BJ (cell line): ENCODE measurements around the gene SMYD2. TPM values are rescaled to one million over a fixed set of nuclear protein-coding genes. Genes with fewer than 3 reads are reported as not detected.

Experiments used
- CTCF ChIA-PET: fragments of 350-600 bp; formaldehyde crosslinking; extraction: SDS; loops from one replicate; lab custom pipeline; 2021; ENCODE audit warnings: antibody characterized with exemption, inconsistent platforms; lab: Yijun Ruan, JAX
- POLR2A ChIA-PET: fragments of 300-600 bp; sonication (Branson Sonifier 250); formaldehyde crosslinking; extraction: SDS; loops from one replicate; lab custom pipeline; 2021; ENCODE audit warnings: antibody characterized with exemption; lab: Charles Lee
- DNase-seq: peaks from one replicate; pipeline ENCODE4 v3.0.0-alpha.2; 2011; ENCODE audit warnings: low read depth
- H3K27me3 ChIP-seq: 2 replicates; pipeline ENCODE4 v1.6.0; 2011; ENCODE audit warnings: low read length; ENCODE audit not compliant: control insufficient read depth, insufficient read depth
- H3K36me3 ChIP-seq: 2 replicates; pipeline ENCODE4 v1.5.1; 2011; ENCODE audit warnings: low read length; ENCODE audit not compliant: control insufficient read depth, insufficient read depth
- H3K4me3 ChIP-seq: 2 replicates; pipeline ENCODE4 v1.5.1; 2011; ENCODE audit warnings: low read depth, mild to moderate bottlenecking, control low read depth, low read length
- CTCF ChIP-seq: IDR thresholded peaks from 2 replicates; pipeline ENCODE4 v1.5.1; 2011; ENCODE audit warnings: low read depth, mild to moderate bottlenecking, control low read depth, inconsistent platforms, low read length, moderate library complexity; ENCODE audit not compliant: insufficient read depth
- polyA plus RNA-seq: library from polyadenylated mRNA; depleted of rRNA; stranded (reverse); fragments of >200 nt; gene quantifications from 2 replicates; pipeline ENCODE4 v1.2.3, GENCODE V29; 2011

SMYD2 gene
- polyA plus RNA-seq, 1 experiment, result 41.5 TPM

- DNase-seq, result no peak
- CTCF ChIA-PET, result interaction anchor here (1.1 to 1.8 kb wide), 2 partner anchors 16 to 220 kb away, joined by 4 read pairs; no protein-coding TSS in a partner anchor
- Histone ChIP-seq H3K4me3 (no peak overlapping the region), H3K36me3 (peaks cover 6% of the 10 kb centered on the region), H3K27me3 (no peaks in the 10 kb centered on the region)
- POLR2A ChIA-PET, result no interaction called here
- no peak for TF ChIP-seq CTCF
Observed at GRCh38 chr1:214372092-214372491, 91.1 kb downstream of the SMYD2 start.

- DNase-seq, result no peak
- TF ChIP-seq CTCF, result no peak
- ChIA-PET CTCF (interaction anchor here (0.8 to 1.4 kb wide), 3 partner anchors 115 to 207 kb away, joined by 3 to 6 read pairs (median 3); no protein-coding TSS in a partner anchor), POLR2A (no interaction called here)
- Histone ChIP-seq H3K27me3 (no peaks in the 10 kb centered on the region), H3K36me3 (peaks cover 3% of the 10 kb centered on the region), H3K4me3 (no peak overlapping the region)
Observed at GRCh38 chr1:214377485-214377884, 96.5 kb downstream of the SMYD2 start.

GRCh38 chr1:214377886-214378285, 96.9 kb downstream of the SMYD2 start:
- no peaks in the 10 kb centered on the region for H3K27me3 ChIP-seq
- CTCF ChIA-PET, result interaction anchor here (0.8 to 1.4 kb wide), 2 partner anchors 116 to 207 kb away, joined by 3 to 6 read pairs; no protein-coding TSS in a partner anchor
- peak; percentile 45 for DNase-seq
- no peak overlapping the region for H3K4me3 ChIP-seq
- TF ChIP-seq CTCF, result no peak
- H3K36me3 ChIP-seq, result peaks cover 3% of the 10 kb centered on the region; the same call in 1 of the 2 replicates
- POLR2A ChIA-PET, result no interaction called here

GRCh38 chr1:214378492-214378891, 97.5 kb downstream of the SMYD2 start:
- no peak overlapping the region for H3K4me3 ChIP-seq
- peaks cover 8% of the 10 kb centered on the region for H3K36me3 ChIP-seq
- no peaks in the 10 kb centered on the region for H3K27me3 ChIP-seq
- TF ChIP-seq CTCF, result no peak
- ChIA-PET POLR2A (no interaction called here), CTCF (interaction anchor here (0.8 to 1.4 kb wide), 2 partner anchors 116 to 206 kb away, joined by 3 to 6 read pairs; no protein-coding TSS in a partner anchor)
- DNase-seq, result no peak

GRCh38 chr1:214379236-214379970, 98.4 kb downstream of the SMYD2 start:
- H3K36me3 ChIP-seq, result peaks cover 16% of the 10 kb centered on the region
- TF ChIP-seq CTCF, result no peak
- no peak overlapping the region for H3K4me3 ChIP-seq
- no peaks in the 10 kb centered on the region for H3K27me3 ChIP-seq
- POLR2A ChIA-PET, result no interaction called here
- DNase-seq, result no peak
- CTCF ChIA-PET, result interaction anchor here (1.3 to 1.5 kb wide), 2 partner anchors 8 to 11 kb away, joined by 3 read pairs; no protein-coding TSS in a partner anchor
